ENCODE data around the gene WWC2. TPM values are rescaled to one million over a fixed set of nuclear protein-coding genes. Genes with fewer than 3 reads are reported as not detected.

The WWC2 gene
- total RNA-seq, 1 experiment from 2014 or later: 80.3 TPM

GRCh38 chr4:183057255-183057654 is 41.8 kb upstream of the WWC2 start:
- Histone ChIP-seq H3K27ac (ENCODE audit: low read length) (no peak overlapping the region), H3K4me1 (ENCODE audit: control insufficient read depth, insufficient read depth, low read length) (no peaks in the 10 kb centered on the region), H3K4me3 (ENCODE audit: low read depth in 2 of 2, low read length in 2 of 2) (no peak overlapping the region), H3K9me3 (ENCODE audit: control insufficient read depth, insufficient read depth, low read depth, low read length) (no peaks in the 10 kb centered on the region), H3K27me3 (ENCODE audit: control insufficient read depth, insufficient read depth, low read length) (no peaks in the 10 kb centered on the region), H3K36me3 (ENCODE audit: control insufficient read depth, insufficient read depth, low read length) (no peaks in the 10 kb centered on the region)
- no peak for TF ChIP-seq REST (IDR thresholded peaks at IDR 0.05; ENCODE audit: insufficient read depth in 1 of 2, low read depth in 2 of 2, low read length in 1 of 2)
- no peak for TF ChIP-seq TCF7L2 (IDR thresholded peaks at IDR 0.05; ENCODE audit: low read depth, low read length)
- TF ChIP-seq POLR2AphosphoS5 (IDR thresholded peaks at IDR 0.05; ENCODE audit: low read depth, low read length): no peak
- TF ChIP-seq SIN3A (IDR thresholded peaks at IDR 0.05; ENCODE audit: borderline replicate concordance, insufficient read depth, low read depth, low read length): no peak
- no peak for TF ChIP-seq CTCF (IDR thresholded peaks at IDR 0.05)
- in situ Hi-C loops (cut with HindIII; ENCODE audit: low pct_unique_long_range_greater_than_20kb, low sequenced_read_pairs): no loop called here
- no TSS peak for BruUV-seq (replicated peaks)
- ChIA-PET CTCF (no interaction called here), POLR2A (no interaction called here)
- no peak for DNase-seq (ENCODE audit: low read depth, low spot score)
- intact Hi-C loops (cut with micrococcal nuclease; ENCODE audit: unreplicated experiment): loop anchor here (10.0 kb wide), 1 partner anchor 102 kb away; no protein-coding TSS in a partner anchor
- no peak for ATAC-seq

GRCh38 chr4:183059797-183060196 is 39.3 kb upstream of the WWC2 start:
- CTCF ChIA-PET: no interaction called here
- DNase-seq (ENCODE audit: low read depth, low spot score) (no peak), ATAC-seq (no peak)
- Histone ChIP-seq H3K4me3 (ENCODE audit: low read depth in 2 of 2, low read length in 2 of 2) (no peak overlapping the region), H3K27me3 (ENCODE audit: control insufficient read depth, insufficient read depth, low read length) (no peaks in the 10 kb centered on the region), H3K27ac (ENCODE audit: low read length) (no peak overlapping the region), H3K36me3 (ENCODE audit: control insufficient read depth, insufficient read depth, low read length) (no peaks in the 10 kb centered on the region), H3K4me1 (ENCODE audit: control insufficient read depth, insufficient read depth, low read length) (no peaks in the 10 kb centered on the region), H3K9me3 (ENCODE audit: control insufficient read depth, insufficient read depth, low read depth, low read length) (no peaks in the 10 kb centered on the region)
- POLR2A ChIA-PET: no interaction called here
- TF ChIP-seq TCF7L2 (IDR thresholded peaks at IDR 0.05; ENCODE audit: low read depth, low read length) (no peak), SIN3A (IDR thresholded peaks at IDR 0.05; ENCODE audit: borderline replicate concordance, insufficient read depth, low read depth, low read length) (no peak), CTCF (IDR thresholded peaks at IDR 0.05) (no peak), POLR2AphosphoS5 (IDR thresholded peaks at IDR 0.05; ENCODE audit: low read depth, low read length) (no peak), REST (IDR thresholded peaks at IDR 0.05; ENCODE audit: insufficient read depth in 1 of 2, low read depth in 2 of 2, low read length in 1 of 2) (no peak)
- in situ Hi-C loops (cut with HindIII; ENCODE audit: low pct_unique_long_range_greater_than_20kb, low sequenced_read_pairs) (no loop called here), intact Hi-C loops (cut with micrococcal nuclease; ENCODE audit: unreplicated experiment) (loop anchor here (10.0 kb wide), 1 partner anchor 105 kb away; no protein-coding TSS in a partner anchor)
- BruUV-seq (replicated peaks): no TSS peak
